Endometrial microvascular endothelial cells (primary cell): ENCODE measurements around the gene KDM6B. TPM values are rescaled to one million over a fixed set of nuclear protein-coding genes. Genes with fewer than 3 reads are reported as not detected.

Experiments
- in situ Hi-C: cut with HindIII; loops from 2 replicates; pipeline ENCODE4 v1.10.0; 2017; ENCODE audit warnings: low sequenced_read_pairs, low pct_unique_long_range_greater_than_20kb; ENCODE audit errors: inconsistent ontology term
- total RNA-seq: library from RNA; depleted of rRNA; stranded (reverse); fragments of >200 nt; gene quantifications from one replicate; pipeline ENCODE4 v1.2.3, GENCODE V29; 2015; ENCODE audit errors: inconsistent ontology term

The KDM6B gene
- total RNA-seq, 1 donor from 2014 or later: 1.3 TPM

DNA sequence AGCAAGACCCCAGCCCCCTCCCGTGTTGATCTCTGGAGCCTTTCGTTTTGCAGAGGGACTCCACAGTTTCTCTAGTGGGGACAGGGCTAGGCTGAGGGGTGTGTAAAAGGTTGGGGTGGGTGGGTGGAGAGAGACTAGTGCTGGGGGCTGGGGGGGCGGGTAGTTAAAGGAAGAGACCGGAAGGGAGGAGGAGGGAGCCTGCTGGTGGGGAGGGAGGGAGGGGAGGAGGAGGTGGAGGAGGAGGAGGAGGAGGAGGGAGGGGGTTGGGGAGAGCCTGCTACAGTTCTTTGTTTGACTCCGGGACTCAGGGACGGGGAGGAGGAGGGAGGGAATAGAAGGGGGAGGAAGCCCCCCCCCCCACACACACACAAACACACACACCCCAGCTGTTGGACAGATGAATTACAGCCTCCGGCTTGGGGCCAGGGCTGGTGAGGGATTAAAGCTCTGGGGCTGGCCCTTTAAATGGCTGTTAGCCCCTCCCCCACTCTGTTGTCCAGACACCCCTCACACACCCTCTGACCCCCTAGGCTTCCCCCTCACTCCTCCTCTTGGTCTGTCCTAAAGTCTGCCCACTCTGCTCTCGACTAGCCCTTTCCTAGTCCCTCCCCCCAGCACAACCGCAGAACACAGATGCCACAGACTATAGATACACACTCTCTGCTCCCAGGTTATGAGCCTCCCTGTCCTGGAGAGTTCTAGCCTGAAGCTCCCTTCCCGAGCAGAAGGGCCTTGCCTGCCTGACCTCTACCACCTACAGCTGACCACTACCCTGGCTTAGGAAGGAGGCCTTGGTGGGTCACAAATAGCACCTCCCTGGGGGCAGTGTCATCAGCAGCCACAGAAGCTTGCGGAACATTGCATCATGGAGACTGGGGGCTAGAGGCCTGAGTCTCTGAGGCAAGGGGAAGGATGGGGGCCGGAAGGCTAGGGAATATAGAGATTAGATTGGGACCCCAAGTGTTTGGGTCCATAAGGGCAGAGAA is 4.4 kb downstream of the KDM6B start:
- in situ Hi-C loops: no loop called here

DNA sequence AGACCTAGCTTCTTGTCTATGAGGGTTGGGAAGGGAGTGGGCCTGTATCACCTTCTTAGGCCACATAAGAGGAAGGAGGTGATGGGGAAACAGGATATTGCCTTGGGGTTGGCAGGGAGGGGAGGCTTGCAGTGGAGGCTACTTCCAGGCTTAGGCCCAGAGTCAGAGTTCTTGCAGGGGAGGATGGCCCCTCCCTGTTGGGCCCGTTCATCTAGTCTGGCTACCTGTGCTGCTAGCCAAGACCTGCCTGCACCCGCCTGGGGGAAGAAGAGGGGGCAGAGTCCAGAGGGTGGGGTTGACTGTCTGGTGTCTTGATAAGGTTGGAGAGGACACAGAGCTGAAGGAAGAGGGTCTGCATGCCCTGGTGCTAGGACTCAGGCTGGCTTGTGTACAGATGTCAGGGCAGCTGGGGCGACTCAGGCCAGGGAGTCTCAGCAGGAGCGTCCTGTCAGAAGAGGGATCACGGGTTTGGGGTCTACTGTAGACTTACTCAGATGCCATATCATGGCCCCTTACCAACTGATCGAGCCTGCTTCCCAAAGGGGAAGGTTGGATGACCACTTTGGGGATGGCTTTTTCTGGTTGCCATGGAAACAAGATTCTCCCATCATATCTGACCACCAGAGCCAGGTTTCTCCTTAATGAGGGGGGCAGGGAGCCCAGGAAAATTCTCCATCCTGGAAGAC is 5.3 kb downstream of the KDM6B start:
- in situ Hi-C loops: no loop called here

DNA sequence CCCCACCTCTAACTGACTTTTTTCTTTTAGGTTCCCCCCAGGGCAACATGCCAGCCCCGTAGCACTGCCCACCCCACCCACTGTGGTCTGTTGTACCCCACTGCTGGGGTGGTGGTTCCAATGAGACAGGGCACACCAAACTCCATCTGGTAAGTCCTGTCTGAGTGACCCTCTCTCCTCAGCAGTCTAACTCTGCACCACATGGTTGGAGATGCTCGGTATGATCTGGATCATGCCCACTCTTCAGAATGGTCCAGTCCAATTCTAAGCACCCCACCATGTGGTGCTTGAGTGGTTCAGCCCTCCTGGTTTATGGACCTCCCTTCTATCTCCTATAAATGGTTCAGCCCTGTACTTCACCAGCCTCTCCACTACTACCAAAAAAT is 5.9 kb downstream of the KDM6B start:
- in situ Hi-C loops: no loop called here

DNA sequence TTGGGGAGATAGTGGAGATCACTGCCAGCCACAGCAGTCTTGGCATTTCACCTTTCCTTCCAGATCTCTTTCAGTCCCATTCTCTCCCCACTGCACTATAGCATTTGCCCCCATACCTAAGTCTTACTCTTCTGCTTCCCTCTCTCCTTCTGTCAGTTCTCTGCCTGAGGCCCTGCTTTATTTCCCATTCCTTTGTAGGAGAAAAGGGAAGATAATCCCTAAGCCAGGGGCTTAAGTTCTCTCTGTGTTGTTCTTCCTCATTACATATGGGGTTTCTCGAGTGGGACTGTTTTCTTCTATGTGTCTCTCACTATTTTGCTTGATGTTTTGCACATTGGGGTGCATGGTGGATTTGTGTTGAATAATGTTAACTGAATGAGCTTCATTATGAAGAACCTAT is 6.4 kb downstream of the KDM6B start:
- in situ Hi-C loops: no loop called here

DNA sequence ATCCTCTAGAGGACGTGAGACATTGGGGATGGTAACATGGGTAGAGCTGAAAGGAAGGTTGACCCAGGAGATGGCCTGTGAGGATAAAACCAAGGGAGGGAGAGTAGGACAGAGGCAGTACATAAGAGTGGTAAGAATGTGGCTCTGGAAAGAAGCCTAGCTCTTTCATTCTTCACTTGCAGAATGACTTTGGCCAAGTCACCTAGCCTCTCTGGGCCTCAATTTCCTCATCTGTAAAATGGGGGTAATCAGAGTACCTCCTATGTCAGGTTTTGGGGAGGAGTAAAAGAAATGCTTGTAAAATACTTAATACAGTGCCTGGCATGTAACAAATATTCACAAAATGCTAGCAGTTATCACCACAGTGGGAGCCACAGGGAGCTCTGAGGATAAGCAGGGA is 6.9 kb downstream of the KDM6B start:
- in situ Hi-C loops: no loop called here

DNA sequence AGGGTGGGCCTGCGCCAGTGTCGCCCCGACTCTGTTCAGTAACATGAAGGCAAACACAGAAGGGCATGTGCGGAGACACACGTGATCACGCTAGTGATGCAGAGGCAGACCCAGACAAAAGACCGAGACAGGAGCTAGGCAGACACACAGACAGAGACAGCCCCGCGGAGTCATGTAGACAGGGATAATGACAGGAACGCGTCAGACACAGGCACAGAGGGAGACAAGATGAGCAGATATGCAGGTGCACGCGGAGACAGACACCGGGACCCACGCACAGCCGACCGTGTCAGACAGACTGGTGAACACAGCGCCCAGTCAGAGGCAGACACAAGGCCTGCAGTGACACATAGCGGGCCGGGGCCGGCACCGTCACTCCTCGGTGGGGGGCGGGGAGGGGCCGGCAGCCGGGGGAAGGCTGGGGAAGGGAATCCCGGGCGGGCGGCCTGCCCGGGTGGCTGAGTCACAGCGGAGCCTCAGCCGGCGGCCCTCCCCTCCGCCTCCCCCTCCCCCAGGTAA is 7.4 kb downstream of the KDM6B start:
- in situ Hi-C loops: no loop called here

DNA sequence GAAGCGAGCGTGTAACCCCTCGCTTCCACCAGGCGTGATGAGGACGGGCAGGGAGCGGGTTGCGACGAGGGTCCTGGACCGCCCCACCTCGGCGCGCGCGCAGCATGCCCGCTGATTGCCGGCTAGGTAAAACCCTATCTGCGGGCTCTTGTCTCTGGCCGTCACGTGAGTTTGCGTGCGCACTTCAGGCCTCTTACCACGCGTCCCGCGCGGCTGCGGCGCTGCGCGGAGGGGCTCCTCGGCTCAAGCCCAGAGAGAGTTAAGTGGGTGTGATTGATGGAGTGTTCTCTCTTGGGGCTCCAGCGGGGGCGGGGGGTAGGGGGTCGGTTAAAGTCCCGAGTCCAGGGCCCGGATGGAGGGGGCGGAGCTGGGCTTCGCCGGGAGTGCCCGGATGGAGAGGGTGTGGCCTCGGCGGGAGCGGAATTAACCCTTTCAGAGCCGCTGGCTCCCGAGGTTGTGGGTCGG is 7.9 kb downstream of the KDM6B start:
- in situ Hi-C loops: no loop called here

DNA sequence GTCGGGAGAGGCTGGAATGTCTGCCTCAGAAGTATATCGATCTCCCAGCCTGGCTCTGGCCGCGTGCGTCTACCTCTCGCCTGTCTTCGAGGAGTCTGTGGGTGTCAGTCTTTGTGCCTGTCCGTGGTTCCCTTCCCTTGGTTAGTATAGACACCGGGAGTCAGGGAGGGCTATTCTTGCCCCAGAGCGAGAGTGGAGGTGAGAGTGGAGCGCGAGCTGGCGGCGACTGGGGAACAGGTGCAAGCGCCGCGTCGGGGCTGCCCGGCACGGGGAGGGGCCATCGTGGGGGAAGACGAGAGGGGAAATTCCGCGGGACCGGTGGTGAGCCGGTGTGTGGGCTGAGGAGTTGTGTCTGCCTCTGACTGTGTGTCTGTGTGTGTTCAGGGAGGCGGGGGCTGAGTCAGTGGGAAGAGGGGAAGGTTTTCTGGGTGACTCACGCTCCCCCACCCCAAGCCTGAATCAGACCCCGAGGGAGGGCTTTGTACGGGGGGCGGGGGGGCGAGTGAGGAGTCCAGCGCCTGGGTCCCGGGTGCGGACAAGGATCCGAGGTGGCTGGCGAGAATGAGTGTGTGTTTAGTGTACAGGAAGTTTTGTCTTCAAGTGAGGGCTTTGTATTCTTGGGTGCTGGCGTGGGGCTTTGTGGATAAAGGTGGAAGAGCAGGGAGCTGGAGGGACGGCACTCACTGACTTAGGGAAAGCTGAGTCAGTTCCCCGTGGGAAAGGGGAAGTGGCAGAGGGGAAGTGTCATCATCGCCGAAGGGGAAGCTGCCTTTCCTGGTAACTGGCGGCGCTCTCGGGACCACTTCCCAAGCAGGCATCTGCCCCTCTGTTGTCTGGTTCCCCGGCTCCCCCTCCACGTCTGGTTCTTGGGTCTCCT is 8.6 kb downstream of the KDM6B start:
- in situ Hi-C loops: no loop called here

DNA sequence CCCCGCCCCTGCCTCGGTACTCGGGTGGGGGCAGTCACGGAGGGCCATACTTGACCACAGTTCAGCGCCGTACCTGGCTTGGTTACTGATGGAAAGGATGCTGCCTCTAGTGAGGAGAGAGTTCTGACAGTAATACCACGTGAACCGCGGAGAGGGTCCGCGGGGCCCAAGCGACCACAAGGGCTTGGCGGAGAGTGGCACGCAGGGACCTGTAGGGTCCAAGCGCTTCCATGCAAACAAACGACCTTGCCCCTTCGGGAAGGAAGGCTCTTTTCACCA is 9.2 kb downstream of the KDM6B start:
- in situ Hi-C loops: no loop called here

DNA sequence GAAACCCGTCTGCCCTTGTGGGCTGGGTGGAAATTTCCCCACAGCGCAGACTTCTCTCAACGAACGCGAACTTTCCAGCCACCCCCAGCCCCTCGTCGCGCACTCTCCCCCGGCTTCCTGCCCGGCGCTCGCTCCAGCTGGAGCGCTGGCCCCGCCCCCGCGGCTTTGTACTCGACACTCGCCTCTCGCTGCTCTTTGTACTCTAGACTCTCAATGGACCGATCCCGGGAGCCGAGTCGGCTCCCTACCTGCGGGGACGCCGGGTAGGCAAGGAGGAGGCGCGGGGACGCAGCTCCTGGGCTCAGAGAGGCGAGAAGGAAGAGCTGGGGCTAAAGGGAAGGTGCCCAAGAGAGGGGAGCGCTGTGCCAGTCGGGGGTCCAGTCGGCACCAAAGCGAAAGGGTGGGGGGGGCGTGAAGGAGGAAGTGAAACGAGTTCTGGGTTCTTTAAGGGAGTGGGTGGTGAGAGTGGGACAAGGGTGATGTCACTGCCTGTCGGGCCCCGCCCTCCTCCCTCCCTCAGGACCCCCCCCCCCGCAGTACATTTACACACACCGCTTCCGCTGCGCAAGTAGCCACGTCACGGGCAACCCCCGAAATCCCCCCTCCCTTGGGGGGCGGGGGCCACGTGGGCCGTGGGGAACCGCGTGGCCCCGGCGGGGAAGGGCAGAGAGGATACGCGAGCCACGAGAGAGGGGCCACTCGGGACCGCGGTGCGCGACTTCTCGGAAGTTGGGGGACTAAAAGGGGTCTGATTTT is 9.7 kb downstream of the KDM6B start:
- in situ Hi-C loops: no loop called here

DNA sequence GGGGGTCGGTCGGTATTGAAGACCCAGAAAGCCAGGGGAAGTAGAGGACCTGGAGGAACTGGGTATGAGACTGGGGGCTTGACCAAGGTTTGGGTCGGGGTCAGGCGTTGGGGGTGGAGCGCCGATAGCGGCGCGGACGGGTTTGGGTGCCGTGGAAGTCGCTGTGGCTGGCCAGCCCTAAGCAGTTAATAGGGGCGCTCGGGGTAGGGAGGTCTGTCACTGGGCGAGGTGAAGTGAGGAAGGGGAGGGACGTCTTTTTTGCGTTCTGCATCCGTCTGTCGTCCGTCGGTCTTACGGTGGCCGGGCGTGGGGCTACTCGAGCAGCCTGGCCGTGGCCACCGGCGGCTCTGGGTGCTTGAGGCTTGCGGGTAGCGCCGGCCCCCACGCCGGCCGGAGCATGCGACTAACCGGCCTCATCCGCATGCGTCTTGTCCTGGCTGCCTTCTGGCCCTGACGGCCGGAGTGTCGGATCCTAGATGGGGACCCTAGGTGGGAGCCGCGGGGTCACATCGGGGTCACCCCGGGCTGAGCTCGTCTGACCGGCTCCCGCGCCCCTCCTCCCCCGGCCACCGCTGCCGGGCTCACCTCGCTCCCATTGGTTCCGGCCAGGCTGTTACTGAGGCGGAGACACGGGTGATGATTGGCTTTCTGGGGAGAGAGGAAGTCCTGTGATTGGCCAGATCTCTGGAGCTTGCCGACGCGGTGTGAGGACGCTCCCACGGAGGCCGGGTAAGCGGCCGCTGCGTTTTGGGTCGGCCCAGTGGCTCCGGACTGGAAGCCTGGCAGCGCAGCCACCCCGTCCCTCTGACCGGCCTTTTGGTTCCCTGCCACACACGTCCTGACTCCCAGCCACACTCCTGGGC is 10.5 kb downstream of the KDM6B start:
- in situ Hi-C loops: no loop called here

DNA sequence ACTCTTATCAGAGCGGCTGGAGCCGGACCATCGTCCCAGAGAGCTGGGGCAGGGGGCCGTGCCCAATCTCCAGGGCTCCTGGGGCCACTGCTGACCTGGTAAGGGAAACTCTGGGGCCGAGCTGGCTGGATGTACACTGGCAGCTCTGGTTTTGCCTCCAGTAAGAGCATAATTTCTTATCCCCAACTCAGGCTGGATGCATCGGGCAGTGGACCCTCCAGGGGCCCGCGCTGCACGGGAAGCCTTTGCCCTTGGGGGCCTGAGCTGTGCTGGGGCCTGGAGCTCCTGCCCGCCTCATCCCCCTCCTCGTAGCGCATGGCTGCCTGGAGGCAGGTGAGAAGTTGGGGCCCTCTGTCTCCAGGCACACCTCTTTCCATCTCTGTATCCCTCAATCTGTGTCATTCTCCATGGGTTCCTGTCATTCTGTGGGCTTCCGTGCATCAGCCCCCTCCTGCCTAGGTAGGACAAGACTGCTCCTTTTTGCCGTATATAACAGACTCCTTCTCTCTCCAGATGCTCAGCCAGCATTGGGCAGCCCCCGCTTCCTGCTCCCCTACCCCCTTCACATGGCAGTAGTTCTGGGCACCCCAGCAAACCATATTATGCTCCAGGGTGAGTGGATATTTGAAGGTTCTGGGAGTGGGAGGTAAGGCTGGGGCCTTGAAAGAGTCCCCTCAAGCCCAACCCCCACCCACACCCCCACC is 11.5 kb downstream of the KDM6B start:
- in situ Hi-C loops: no loop called here

DNA sequence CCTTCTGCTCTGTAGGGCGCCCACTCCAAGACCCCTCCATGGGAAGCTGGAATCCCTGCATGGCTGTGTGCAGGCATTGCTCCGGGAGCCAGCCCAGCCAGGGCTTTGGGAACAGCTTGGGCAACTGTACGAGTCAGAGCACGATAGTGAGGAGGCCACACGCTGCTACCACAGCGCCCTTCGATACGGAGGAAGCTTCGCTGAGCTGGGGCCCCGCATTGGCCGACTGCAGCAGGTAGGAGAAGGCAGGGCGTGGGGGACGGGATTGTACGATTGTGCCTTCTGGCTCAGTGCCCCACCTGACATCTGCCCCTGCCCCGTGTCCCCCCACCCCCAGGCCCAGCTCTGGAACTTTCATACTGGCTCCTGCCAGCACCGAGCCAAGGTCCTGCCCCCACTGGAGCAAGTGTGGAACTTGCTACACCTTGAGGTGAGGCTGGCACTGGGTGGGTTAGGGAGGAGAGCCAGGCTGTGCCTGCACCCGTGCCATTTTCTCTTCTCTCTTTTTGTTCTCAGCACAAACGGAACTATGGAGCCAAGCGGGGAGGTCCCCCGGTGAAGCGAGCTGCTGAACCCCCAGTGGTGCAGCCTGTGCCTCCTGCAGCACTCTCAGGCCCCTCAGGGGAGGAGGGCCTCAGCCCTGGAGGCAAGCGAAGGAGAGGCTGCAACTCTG is 12.2 kb downstream of the KDM6B start:
- in situ Hi-C loops: no loop called here

DNA sequence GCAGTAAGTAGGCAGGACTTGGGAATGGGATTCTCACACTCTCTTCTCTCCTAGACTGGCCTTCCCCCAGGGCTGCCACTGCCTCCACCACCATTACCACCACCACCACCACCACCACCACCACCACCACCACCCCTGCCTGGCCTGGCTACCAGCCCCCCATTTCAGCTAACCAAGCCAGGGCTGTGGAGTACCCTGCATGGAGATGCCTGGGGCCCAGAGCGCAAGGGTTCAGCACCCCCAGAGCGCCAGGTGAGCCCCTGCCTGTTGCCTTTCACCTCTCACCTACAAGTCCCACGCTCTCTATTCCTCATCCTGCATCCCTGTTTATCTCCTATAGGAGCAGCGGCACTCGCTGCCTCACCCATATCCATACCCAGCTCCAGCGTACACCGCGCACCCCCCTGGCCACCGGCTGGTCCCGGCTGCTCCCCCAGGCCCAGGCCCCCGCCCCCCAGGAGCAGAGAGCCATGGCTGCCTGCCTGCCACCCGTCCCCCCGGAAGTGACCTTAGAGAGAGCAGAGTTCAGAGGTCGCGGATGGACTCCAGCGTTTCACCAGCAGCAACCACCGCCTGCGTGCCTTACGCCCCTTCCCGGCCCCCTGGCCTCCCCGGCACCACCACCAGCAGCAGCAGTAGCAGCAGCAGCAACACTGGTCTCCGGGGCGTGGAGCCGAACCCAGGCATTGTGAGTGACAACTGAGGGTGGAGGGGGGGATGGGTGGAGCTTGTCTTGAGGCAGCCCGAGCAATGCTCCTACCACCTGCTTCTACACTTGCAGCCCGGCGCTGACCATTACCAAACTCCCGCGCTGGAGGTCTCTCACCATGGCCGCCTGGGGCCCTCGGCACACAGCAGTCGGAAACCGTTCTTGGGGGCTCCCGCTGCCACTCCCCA is 13.0 kb downstream of the KDM6B start:
- in situ Hi-C loops: no loop called here

DNA sequence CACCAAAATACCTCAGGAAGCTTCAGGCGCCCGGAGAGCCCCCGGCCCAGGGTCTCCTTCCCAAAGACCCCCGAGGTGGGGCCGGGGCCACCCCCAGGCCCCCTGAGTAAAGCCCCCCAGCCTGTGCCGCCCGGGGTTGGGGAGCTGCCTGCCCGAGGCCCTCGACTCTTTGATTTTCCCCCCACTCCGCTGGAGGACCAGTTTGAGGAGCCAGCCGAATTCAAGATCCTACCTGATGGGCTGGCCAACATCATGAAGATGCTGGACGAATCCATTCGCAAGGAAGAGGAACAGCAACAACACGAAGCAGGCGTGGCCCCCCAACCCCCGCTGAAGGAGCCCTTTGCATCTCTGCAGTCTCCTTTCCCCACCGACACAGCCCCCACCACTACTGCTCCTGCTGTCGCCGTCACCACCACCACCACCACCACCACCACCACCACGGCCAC is 14.1 kb downstream of the KDM6B start:
- in situ Hi-C loops: no loop called here

DNA sequence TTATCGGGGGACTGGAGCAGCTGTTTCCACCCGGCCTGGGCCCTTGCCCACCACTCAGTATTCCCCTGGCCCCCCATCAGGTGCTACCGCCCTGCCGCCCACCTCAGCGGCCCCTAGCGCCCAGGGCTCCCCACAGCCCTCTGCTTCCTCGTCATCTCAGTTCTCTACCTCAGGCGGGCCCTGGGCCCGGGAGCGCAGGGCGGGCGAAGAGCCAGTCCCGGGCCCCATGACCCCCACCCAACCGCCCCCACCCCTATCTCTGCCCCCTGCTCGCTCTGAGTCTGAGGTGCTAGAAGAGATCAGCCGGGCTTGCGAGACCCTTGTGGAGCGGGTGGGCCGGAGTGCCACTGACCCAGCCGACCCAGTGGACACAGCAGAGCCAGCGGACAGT is 14.7 kb downstream of the KDM6B start:
- in situ Hi-C loops: no loop called here
